Measurements from ENCODE around the gene POLR2H.

DNA sequence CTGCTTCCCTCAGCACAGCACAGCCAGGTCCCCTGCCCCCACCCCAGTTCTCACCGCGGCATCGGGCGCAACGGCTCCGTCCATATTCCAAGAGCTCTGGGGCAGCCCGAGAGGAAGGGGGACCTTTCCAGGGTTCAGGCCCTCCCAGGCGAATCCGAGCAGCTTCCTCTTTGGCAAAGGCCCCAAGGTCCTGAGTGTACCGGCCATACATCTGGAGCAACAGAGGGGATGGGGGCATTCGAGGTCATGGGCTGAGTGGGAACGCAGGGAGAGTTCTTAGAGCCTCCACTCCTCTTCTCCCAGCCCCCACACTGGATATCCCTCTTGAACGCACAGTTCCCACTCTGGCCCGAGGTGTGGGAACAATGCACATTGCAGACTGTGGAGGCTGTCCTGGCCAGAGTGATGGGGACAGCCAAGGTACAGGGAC lies 2.6 kb upstream of the POLR2H start:
- no peak for TF ChIP-seq EZH2 (IDR thresholded peaks at IDR 0.05; ENCODE audit: borderline replicate concordance, low read depth, low read length, poor library complexity, severe bottlenecking)
- TF ChIP-seq, protein P1, sequence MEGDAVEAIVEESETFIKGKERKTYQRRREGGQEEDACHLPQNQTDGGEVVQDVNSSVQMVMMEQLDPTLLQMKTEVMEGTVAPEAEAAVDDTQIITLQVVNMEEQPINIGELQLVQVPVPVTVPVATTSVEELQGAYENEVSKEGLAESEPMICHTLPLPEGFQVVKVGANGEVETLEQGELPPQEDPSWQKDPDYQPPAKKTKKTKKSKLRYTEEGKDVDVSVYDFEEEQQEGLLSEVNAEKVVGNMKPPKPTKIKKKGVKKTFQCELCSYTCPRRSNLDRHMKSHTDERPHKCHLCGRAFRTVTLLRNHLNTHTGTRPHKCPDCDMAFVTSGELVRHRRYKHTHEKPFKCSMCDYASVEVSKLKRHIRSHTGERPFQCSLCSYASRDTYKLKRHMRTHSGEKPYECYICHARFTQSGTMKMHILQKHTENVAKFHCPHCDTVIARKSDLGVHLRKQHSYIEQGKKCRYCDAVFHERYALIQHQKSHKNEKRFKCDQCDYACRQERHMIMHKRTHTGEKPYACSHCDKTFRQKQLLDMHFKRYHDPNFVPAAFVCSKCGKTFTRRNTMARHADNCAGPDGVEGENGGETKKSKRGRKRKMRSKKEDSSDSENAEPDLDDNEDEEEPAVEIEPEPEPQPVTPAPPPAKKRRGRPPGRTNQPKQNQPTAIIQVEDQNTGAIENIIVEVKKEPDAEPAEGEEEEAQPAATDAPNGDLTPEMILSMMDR (conservative IDR thresholded peaks at IDR 0.05; ENCODE audit: low read depth, low read length), result no peak
